ENCODE measurements around the gene KCNMB4.
A peak's percentile ranks its signal among the peaks of the same experiment; 100 is the strongest.
"Not testable (repeated sequence)": the region's sequence is repeated elsewhere in the genome, so short reads cannot be mapped to it uniquely, and the experiment has no call there.

The KCNMB4 gene

DNA sequence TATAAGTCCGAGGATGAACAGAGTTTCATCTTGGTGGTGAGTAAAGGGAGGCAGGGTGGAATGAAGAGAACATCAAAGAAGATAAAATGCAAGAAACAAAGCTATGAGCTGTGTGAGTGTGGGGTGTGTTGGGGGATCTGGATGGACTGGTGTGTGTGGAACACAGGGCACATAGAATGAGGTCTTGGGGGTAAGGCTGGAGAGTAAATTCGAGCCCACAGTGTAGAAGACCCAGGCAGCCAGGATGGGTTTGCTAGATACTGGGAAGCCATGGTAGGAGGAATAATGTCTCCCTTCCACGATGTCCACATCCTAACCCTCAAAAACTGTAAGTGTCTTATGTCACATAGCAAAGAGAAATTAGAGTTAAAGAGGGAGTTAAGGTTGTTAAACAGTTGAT is 6.8 kb downstream of the KCNMB4 start:
- DNase-seq (ENCODE audit: low spot score), result no peak

DNA sequence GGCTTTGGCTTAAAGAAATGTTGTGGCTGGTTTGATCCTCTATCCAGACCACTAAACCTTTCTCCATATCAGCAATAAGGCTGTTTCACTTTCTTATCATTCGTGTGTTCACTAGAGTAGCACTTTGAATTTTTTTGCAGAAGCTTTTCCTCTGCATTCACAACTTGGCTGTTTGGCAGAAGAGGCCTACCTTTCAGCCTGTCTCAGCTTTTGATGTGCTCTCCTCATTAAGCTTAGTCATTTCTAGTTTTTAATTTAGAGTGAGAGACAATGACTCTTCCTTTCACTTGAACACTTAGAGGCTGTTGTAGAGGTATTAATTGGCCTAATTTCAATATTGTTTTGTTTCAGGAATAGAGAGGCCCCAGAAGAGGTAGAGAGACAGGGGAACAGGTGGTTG is 13.8 kb downstream of the KCNMB4 start:
- no peak for DNase-seq (ENCODE audit: low spot score)

DNA sequence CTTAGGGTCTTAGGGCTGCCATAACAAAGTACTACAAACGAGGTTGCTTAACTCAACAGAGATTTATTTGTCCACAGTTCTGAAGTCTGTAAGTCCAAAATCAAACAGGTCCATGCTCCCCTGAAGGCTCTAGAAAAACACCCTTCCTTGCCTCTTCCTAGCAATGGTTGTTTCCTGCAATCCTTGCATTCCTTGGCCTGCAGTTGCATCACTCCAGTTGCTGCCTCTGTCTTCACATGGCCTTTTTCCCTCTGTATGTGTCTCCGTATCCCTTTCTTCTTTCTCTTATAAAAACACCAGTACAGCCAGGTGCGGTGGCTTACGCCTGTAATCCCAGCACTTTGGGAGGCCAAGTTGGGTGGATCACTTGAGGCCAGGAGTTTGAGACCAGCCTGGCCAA is 17.4 kb downstream of the KCNMB4 start:
- DNase-seq (ENCODE audit: low spot score), result no peak

DNA sequence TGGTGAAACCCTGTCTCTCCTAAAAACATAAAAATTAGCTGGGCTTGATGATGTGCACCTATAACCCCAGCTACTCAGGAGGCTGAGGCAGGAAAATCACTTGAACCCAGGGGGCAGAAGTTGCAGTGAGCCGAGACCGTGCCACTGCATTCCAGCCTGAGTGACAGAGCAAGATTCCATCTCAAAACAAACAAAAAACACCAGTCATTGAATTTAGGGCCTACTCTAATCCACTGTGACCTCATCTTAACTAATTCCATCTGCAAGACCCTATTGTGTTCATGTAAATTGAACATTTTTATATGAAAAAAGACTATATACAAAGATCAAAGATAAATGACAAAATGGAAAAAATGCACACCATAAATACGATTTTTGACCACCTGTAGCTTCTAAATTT is 17.8 kb downstream of the KCNMB4 start:
- no peak for DNase-seq (ENCODE audit: low spot score)

DNA sequence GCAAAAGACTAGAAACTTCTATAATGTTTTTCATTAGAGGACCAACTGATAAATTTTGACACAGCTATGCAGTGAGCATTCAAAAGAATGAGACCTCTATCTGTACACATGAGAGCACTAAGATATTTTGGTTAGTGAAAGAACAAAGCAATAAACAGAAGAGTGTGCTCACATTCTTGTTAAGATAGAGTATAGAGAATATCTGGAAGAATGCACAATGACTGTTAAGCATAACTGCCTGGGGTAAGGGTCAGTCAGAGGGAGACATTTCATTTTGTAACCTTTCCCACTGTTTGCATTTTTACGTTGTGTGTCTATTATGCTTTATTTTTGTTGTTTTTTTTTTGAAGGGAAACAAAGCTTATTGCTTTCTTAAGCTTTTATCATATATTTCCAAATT is 20.7 kb downstream of the KCNMB4 start:
- no peak for DNase-seq (ENCODE audit: low spot score)

DNA sequence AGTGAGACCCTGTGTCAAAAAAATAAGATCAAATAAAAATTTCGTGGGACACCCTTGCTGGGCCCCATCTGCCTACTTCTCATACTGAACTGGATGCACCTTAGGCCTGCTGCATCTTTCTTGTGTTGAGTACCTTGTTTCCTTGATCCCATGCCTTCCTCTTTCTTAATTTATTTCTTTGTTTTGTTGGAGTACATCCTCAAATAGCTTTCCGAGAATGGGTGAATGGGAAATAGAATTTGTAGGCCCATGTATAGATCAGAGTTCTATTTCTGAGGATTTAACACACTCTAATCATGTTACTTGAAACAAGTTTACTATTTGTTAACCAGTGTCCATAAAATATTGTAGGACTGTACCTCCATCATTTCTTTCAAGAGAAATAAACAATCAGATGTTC is 23.6 kb downstream of the KCNMB4 start:
- no peak for DNase-seq (ENCODE audit: low spot score)

DNA sequence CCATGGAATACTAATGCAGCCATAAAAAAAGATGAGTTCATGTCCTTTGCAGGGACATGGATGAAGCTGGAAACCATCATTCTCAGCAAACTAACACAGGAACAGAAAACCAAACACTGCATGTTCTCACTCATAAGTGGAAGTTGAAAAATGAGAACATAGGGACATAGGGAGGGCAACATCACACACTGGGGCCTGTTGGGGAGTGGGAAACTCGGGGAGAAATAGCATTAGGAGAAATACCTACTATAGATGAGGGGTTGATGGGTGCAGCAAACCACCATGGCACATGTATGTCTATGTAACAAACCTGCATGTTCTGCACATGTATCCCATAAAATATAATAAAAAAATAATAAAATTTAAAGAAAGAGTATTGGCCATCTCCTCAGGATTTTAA is 26.5 kb downstream of the KCNMB4 start:
- not testable (repeated sequence) for DNase-seq (ENCODE audit: low spot score)

DNA sequence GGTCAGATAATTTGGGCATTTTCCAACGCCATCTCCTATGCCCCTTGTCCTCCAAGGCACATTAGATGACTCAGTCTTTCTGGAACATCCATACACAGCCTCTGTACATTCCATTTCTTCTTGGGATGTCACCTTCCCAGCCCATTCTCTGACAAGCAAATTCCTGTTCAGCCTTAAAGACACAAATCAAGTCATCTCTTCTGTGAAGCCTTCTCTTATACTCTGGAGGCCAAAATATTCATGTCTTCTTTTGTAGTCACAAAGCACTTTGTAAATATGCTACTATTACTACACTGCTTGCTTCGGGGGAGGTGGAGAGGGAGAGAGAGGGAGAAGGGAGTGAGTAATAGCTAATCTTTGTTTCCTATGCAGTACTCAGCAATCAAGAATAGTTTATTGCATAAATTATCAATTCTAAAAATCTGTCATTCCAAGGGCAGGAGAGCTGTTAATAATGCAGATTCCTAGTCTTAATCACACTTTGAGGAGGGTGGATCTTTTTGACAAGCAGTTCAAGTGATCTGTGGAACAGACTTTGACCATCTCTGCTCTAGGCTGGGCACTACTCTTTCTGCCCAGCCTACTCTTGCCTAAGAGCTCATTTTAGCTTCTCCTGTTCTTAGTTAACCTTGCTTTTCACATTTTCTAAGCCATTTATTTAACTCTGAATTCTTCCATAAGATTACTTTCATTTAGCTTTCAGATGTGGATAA is 27.9 kb downstream of the KCNMB4 start:
- DNase-seq (ENCODE audit: low spot score), result peak; percentile 19

DNA sequence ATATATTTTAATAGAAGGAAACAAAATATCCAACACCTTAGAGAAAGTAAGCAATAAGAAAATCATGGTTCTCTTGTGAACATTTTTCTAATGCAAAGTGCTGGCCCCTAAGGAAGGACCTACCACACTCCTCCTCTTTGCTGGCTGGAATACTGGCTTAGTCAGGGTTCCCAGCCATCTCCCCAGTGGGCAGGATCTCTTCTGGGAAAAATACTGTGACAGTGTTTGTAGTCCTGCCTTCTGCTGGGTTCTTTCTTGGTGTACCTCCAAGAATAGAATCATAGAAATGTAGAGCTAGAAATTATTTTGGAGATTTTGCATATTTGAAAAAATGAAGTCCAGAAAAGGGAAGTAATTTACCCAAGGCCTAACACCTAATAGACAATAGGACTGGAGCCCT is 31.9 kb downstream of the KCNMB4 start:
- DNase-seq (ENCODE audit: low spot score), result no peak

DNA sequence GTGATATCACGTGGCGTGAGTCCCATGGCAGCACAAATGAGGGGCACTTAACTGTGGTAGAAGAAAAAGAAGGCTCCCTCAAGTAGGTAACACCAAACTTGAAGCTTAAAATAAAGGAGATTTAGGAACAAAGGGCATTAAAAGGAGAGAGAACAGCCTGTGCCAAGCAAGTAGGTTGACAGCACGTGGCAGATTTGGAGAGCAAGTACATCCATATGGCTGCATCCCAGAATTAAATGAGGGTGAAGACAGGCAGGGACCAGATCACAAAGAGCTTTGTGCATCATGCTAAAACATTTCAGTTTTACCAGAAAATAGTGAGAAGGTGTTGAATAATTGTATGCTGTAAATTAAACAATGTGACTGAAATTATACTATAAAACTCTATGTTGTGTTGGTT is 32.8 kb downstream of the KCNMB4 start:
- DNase-seq (ENCODE audit: low spot score), result no peak

DNA sequence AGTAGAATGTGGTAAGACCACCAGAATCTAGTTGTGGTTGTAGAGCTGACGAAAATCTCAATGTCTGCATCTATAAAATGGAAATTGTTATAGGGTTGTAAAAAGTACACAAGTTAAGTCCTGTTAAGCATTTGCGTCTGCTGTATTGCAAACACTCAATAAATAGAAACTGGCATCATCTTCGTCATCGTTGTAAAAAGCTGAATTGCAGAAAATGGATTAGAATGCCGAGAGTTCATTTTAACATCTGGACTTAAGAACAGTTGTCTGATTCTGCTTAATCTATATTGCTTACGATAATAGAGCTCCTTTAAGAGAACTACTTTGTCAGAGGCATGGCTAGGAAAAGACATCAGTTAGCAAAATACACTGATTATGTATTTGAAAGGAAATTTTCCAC is 33.2 kb downstream of the KCNMB4 start:
- no peak for DNase-seq (ENCODE audit: low spot score)

DNA sequence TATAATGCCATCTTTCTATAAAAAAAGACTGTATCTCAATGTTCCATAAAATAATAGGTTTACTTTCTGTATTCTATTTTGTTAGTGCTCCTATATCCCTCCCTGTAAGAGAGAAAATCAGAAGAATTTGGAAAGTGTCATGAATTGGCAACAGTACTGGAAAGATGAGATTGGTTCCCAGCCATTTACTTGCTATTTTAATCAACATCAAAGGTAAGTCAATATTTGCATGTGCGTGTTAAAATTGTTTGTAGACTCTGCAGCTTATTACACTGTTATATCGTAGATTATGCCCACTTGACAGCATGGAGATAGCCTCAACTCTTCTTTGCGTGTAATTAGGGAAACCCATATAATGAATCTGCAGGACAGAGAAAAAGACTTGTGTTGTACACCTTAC is 34.0 kb downstream of the KCNMB4 start:
- no peak for DNase-seq (ENCODE audit: low spot score)

DNA sequence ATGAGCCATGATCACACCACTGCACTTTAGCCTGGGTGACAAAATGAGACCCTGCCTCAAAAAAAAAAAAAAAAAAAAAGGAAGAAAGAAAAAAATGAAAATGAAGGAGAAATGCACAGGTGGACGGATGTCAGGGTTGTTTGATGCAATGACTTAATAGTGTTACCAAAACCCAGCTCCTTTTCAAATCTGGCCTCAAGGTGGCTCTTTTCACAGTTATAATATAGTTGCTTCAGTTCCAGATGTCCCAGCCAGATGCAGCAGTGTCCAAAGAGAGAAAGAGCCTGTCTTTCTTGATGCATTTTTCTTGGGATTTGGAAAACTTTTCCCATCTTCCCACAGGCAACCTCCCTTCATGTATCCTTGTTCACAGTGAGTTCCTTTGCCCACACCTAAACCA is 36.5 kb downstream of the KCNMB4 start:
- DNase-seq (ENCODE audit: low spot score), result no peak

DNA sequence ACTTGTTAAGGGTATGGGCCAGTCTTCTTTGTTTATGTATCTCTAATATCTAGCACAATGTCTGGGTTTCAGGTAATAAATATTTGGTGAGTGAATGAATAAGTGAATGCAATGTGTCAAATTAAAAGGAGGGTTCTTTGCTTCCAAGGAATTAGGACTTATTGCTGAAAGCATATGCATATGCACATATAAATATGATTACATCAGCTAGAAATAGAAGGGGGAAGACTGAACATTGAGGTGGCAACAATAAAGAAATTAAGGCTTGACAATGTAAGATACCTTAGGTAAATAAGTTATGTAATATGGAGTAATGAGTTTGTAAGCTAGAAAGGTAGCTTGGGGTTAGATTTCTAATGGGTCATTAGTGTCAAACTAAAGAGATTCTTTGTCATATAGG is 37.7 kb downstream of the KCNMB4 start:
- DNase-seq (ENCODE audit: low spot score), result no peak

DNA sequence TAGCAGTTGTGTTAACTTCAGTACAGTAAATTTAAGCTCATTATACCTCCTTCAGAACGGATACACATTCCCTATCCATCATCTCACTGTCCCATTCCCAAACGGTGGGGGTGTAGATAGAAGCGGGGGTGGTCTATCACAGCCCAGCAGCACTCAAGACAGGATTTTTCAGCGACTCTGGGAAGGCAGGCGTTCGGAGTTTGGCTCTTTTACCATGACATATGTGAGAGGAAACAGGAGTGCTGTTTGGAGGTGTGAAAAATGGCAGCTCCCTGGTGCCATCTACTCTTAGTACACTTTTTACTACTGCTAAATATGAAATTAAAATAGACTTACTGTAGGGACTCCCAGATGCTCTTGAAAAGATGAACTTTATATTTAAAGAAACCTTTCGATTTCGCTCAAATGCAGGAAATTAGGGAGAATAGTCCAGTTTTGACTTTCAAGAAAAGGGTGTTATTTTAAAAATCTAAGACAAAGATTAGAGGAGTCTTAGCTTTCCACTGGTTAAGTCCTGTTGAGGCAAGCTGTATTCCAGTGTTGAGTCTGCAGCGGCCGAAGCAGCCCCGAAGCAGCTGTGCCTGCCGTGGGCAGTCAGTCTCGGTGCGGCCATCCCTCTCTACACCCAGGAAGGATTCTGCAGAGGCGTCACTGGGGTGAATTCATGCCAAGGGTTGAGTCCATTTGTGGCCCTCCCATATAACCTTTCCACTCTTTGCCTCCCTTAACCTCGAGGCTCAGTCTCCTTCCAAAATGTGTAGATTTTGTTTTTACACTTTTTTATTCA is 42.1 kb downstream of the KCNMB4 start:
- no peak for DNase-seq (ENCODE audit: low spot score)

DNA sequence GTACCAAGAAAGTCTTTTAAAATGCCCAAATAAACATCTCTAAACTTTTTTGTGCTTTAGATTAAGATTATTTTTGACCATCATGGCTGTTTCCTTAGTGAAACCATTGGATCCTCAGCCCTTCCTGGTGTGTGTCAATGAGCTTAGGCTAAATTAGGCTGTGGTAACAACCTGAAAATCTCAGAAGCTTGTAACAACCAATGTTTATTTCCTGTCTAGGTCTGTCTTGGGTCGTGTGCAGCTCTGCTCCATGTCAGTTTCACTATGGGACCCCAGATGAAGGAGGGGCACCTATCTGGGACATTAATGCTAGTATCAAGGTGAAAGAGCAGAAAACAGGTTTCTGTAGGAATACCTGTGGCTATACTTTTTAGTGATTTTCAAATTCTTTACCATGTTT is 49.9 kb downstream of the KCNMB4 start:
- DNase-seq (ENCODE audit: low spot score), result no peak

DNA sequence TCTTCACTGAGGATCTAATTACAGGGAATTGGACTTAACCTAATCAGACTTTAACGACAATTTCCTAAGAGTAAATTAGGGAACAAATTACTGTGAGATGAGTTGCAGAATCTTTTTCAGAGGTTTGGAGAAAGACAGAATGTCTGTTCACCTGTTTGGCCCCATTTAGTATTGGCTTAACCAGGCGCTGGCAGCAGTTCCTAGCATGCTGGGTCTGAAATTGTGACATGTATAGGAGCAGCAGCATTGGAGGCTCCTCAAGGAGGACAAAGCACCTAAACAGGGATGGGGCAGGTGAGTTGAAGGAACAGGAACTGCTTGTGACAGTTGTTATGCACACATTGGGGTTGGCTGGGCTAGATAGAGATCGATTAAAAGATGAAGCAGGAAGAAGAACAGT is 51.0 kb downstream of the KCNMB4 start:
- no peak for DNase-seq (ENCODE audit: low spot score)

DNA sequence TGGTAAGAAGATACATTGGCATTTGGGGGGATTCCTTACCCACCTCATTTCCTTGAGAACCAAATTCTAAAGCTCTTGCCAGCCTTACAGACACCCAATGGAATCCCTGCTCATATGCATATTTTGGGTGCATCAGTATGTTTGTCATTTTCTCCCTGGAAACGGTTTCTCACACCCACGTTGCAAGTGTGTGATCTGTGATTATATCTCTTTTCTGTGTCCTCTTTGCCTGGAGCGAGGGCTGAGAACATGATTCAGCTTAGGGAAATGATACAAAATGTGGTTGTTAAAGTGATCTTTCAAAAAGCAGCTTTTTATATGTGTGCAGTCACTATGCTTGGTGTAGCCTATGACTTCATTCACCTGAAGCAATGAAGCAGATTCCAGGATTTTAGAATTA is 52.0 kb downstream of the KCNMB4 start:
- no peak for DNase-seq (ENCODE audit: low spot score)

DNA sequence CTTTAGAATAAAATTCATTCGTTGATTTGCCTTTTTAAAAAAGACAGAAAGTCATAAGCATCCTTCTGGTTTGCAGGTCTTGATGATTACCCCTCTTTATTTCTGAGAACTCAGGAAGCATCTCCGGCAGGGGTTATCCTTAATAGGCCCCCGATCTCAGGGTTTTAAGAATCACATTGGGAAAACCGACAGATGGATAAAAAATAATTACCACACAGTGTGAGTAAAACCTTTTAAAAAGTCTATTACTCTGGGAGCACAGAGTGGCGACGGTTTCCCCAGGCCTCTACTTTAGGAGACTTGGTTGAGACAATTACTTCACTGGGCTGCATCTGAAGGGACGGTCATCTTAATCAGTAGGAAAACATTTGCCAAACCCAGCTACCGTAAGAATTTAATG is 56.5 kb downstream of the KCNMB4 start:
- no peak for DNase-seq (ENCODE audit: low spot score)

DNA sequence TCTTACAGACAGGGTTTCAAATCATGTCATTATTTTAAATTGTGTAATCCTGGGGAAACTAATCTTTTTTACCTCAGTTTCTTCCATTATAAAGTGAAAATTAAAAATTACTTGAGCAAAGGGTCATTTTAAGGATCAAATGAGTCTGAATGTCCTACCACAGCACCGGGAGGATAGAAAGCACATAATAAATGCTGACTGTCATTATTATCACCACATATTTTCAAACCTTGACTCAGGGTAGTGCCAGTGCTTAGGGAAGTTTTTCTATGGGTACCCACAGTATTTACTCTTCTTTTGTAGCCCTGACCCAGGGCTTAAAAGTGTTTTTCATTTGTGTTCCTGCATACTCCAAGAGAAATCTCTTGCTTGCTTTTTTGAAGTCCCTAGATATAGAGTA is 60.5 kb downstream of the KCNMB4 start:
- DNase-seq (ENCODE audit: low spot score), result no peak

DNA sequence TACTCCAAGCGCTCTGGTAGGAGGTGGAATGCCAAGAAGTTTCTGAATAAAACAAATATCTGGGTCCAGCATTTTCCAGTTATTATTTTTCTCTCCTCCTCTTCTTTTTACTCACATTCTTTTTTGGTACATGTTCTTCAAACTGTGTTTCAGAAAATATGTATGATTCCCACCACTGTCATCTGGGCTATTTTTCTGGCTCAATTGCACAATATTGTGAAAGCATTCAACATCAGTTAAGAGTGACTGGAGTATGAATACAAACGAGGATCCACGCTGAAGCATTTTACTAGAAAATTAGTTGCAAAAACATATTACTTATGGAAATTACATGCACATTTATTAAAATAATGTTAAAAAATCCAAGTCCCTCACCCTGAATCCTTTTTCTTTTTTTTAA is 61.5 kb downstream of the KCNMB4 start:
- no peak for DNase-seq (ENCODE audit: low spot score)

DNA sequence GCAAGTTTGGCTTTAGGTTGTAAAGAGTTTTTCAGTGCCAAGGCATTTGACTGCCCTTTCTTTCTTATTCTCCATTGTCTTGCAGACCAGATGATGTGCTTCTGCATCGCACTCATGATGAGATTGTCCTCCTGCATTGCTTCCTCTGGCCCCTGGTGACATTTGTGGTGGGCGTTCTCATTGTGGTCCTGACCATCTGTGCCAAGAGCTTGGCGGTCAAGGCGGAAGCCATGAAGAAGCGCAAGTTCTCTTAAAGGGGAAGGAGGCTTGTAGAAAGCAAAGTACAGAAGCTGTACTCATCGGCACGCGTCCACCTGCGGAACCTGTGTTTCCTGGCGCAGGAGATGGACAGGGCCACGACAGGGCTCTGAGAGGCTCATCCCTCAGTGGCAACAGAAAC is 64.3 kb downstream of the KCNMB4 start:
- no peak for DNase-seq (ENCODE audit: low spot score)

DNA sequence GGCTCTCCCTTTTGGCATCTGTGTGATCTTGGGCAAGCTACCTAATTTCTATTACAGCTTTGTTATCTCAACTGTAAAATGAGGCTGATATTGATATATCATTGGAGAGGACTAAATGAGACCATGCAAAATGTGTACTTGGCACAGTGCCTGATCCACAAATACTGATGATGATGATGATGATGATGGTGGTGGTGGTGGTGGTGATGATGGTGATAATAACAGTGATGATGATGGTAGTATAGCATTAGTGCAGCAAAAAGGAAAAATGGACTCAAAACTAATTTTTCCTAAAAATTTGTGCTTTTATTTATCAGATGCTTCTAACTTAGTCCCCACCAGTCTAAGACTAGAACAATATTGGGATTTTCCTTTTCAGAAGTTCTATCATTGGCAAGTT is 70.7 kb downstream of the KCNMB4 start:
- DNase-seq (ENCODE audit: low spot score), result no peak
